Psoas muscle (tissue), 8 donors: ENCODE measurements around the gene EXOC2. TPM values are rescaled to one million over a fixed set of nuclear protein-coding genes. Genes with fewer than 3 reads are reported as not detected.

Source experiments
- ATAC-seq, 4 donors: fragments of 200-7000 bp; cut with Tn5 transposase; one replicate each; pipeline ENCODE4 v1.9.1; 2020; ENCODE audit warnings: moderate library complexity in 3 of 4, mild to moderate bottlenecking in 2 of 4
- DNase-seq, 2 donors: peaks; one replicate each; pipeline ENCODE4 v3.0.0-alpha.2; 2020
- H3K27ac ChIP-seq: fragments of 200-600 bp; one replicate; pipeline ENCODE4 v1.8.0; 2022
- H3K27me3 ChIP-seq, 3 donors: fragments of 200-600 bp in 1 of 3; one replicate each; pipeline versions ENCODE4 v1.6.1 to v1.8.0; 2013 to 2022; ENCODE audit warnings: low read length in 2 of 3, mild to moderate bottlenecking in 2 of 3, moderate library complexity in 1 of 3; ENCODE audit not compliant: insufficient read depth in 3 of 3
- H3K36me3 ChIP-seq, 2 donors: fragments of 200-600 bp in 1 of 2; one replicate each; pipeline versions ENCODE4 v1.6.1 to v1.8.0; 2013 to 2022; ENCODE audit warnings: low read depth in 1 of 2, mild to moderate bottlenecking in 1 of 2, moderate library complexity in 1 of 2; ENCODE audit not compliant: insufficient read depth in 1 of 2
- H3K4me1 ChIP-seq: fragments of 200-600 bp; one replicate; pipeline ENCODE4 v1.8.0; 2022
- H3K4me3 ChIP-seq: fragments of 200-600 bp; one replicate; pipeline ENCODE4 v1.8.0; 2022; ENCODE audit warnings: mild to moderate bottlenecking
- H3K9me3 ChIP-seq: fragments of 200-600 bp; one replicate; pipeline ENCODE4 v1.8.0; 2022
- WGBS, 3 donors: extraction: QIAGEN DNeasy Blood & Tissue Kit; methylation state at CpG; one replicate each; pipeline versions ENCODE4 v1.1.6 to v1.1.7; 2013; 5-methylcytosine and 5-hydroxymethylcytosine counted together
- intact Hi-C, 2 donors: fragments of 100-400 bp; cut with DNase I; formaldehyde crosslinking; loops; one replicate each; pipeline versions ENCODE4 v1.11.0 to v1.14.2; 2022
- polyA plus RNA-seq, 3 donors: library from polyadenylated mRNA; stranded (reverse); fragments of 200-250 nt; gene quantifications; one replicate each; pipeline ENCODE4 v1.2.3, GENCODE V29; 2013
- total RNA-seq, 4 donors: library from RNA; stranded (reverse); fragmentation: NEBNext Ultra II Directional in 2 of 4; extraction: Animal tissue kit (Norgen Biotek cat#: 25700) in 2 of 4; gene quantifications; one replicate each; pipeline versions ENCODE4 v1.2.1 to v1.2.4, GENCODE V29; 2021 to 2023
- TF ChIP-seq, protein P1 (sequence below): fragments of 200-600 bp; IDR thresholded peaks from one replicate; pipeline ENCODE4 v1.8.0; 2022; ENCODE audit warnings: antibody characterized with exemption
- donor health status: healthy with polysubstance abuse.
- donor health status: DM: no; HTN: no; CAD: no; lungs with moderate emphysema.
- donor health status: Bipolar disorder and iron deficiency.
- donor health status: healthy.
- donor health status: DM: yes; HTN: yes; CAD: no.
- donor health status: DM: no; HTN: no; CAD: no.
- donor health status: DM: no; HTN: no; CAD: no.
- donor health status: DM: yes; HTN: yes; CAD: no.

Gene EXOC2
- total and polyA plus RNA-seq, 7 donors = 5.7 to 15.9 (median 8.0) TPM

DNA sequence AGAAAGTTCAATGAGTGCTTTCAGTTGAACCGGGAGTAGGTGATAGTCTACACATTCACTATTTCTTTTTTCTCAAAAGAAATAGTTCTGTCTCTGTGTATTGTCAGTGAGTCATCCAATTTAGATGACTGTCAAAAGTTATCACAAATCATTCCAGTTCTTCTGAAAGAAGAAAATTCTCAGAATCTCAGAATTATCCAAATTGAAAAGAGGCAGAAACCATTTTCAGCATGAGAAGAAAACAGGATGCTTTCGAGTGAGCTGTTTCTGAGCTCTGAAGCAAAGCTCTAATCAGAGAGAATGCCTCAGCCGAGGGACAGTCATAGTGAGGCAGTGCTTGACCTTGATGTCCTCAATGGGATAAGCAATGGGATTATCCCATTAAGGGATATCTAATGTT lies 134.0 kb downstream of the EXOC2 start:
- no peak overlapping the region for H3K4me3 ChIP-seq
- no peaks in the 10 kb centered on the region for H3K27me3 ChIP-seq
- ATAC-seq = no peak
- intact Hi-C loops = no loop called here
- H3K36me3 ChIP-seq = peaks cover 6 to 92% of the 10 kb centered on the region in 2 donors
- no peaks in the 10 kb centered on the region for H3K9me3 ChIP-seq
- no peaks in the 10 kb centered on the region for H3K4me1 ChIP-seq
- WGBS, 3 donors = 92 to 94% (median 94%) methylated on average over 3 of the region's 3 CpGs
- no peak for DNase-seq
- TF ChIP-seq, protein P1, sequence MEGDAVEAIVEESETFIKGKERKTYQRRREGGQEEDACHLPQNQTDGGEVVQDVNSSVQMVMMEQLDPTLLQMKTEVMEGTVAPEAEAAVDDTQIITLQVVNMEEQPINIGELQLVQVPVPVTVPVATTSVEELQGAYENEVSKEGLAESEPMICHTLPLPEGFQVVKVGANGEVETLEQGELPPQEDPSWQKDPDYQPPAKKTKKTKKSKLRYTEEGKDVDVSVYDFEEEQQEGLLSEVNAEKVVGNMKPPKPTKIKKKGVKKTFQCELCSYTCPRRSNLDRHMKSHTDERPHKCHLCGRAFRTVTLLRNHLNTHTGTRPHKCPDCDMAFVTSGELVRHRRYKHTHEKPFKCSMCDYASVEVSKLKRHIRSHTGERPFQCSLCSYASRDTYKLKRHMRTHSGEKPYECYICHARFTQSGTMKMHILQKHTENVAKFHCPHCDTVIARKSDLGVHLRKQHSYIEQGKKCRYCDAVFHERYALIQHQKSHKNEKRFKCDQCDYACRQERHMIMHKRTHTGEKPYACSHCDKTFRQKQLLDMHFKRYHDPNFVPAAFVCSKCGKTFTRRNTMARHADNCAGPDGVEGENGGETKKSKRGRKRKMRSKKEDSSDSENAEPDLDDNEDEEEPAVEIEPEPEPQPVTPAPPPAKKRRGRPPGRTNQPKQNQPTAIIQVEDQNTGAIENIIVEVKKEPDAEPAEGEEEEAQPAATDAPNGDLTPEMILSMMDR = no peak
- no peak overlapping the region for H3K27ac ChIP-seq

DNA sequence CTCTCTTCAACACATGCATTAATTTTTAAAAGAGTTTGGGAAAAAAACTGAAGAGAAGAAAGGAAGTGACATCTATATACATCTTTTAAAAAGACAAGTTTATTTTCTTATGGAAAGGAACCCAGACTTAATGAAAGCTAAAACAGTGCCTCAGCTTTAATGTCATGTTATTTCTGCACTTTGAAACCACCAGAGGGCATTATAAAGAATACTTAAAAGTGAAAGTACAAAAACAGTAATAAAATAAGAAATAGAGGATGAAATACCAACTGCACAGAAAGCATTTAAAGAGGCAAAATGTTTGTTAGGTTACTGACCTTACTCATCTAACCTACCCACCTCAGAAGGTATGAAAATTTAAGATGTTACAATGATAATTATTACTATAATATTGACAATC lies 134.8 kb downstream of the EXOC2 start:
- TF ChIP-seq, protein P1 = no peak
- ATAC-seq (no peak), DNase-seq (no peak)
- Histone ChIP-seq H3K27ac (no peak overlapping the region), H3K4me1 (no peaks in the 10 kb centered on the region), H3K27me3 (no peaks in the 10 kb centered on the region), H3K4me3 (no peak overlapping the region), H3K36me3 (peaks cover 4 to 92% of the 10 kb centered on the region in 2 donors), H3K9me3 (no peaks in the 10 kb centered on the region)
- intact Hi-C loops = no loop called here

DNA sequence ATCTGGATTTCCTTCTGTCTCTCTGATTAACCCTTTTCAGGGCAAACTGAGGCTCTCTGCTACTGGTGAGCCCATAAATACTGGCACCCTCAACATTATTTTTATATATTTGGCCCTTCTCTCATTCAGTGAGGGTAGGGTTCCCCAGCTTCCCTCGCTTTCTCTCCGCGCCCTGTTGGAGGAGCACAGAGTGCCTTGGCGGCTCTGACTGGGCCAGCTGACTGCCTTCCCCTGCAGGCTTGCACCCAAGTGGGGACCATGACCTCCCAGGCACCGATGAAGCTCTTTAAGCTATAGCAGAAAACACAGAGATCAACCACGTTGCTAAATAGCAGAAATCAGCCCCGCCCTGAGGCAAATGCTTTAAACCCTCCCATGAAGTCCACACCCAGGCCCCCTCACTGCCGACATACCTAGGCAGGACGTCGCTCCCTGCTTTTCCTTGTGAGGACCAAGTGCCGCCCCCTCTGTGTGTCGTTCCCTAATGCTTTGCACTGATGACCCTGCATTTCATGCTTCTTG lies 141.0 kb downstream of the EXOC2 start:
- ATAC-seq = no peak
- Histone ChIP-seq H3K27ac (no peak overlapping the region), H3K27me3 (no peaks in the 10 kb centered on the region), H3K4me3 (no peak overlapping the region), H3K36me3 (peaks cover 2 to 69% of the 10 kb centered on the region in 2 donors), H3K4me1 (no peaks in the 10 kb centered on the region), H3K9me3 (no peaks in the 10 kb centered on the region)
- 91 to 95% (median 94%) methylated on average over 12 of the region's 12 CpGs for WGBS, 3 donors
- intact Hi-C loops = no loop called here
- no peak for DNase-seq
- TF ChIP-seq, protein P1 = no peak

DNA sequence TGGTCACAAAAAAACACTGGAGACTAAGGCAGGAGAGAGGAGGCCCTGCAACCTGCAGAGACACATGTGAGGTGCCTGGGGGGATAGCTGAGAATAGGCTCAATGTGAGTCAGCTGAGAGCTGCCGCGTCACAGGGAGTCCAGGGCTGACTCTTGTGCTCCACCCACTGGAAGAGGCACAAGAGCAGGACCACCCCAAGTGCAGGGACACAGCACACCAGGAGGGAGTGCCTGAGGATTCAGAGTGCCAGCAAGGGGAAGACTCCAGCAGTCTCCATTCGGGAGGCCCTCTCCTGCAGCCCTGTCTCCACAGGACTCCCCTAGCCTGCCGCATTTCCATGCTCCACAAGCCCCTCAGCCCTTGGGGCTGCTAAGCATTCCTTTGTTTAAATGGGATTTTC lies 141.5 kb downstream of the EXOC2 start:
- intact Hi-C loops = no loop called here
- no peak overlapping the region for H3K27ac ChIP-seq
- WGBS, 3 donors = 70 to 81% (median 73%) methylated on average over 4 of the region's 4 CpGs
- H3K4me3 ChIP-seq = no peak overlapping the region
- TF ChIP-seq, protein P1 = no peak
- H3K9me3 ChIP-seq = no peaks in the 10 kb centered on the region
- H3K27me3 ChIP-seq = no peaks in the 10 kb centered on the region
- DNase-seq (no peak), ATAC-seq (no peak)
- H3K36me3 ChIP-seq = peaks cover 2 to 69% of the 10 kb centered on the region in 2 donors
- H3K4me1 ChIP-seq = no peaks in the 10 kb centered on the region

DNA sequence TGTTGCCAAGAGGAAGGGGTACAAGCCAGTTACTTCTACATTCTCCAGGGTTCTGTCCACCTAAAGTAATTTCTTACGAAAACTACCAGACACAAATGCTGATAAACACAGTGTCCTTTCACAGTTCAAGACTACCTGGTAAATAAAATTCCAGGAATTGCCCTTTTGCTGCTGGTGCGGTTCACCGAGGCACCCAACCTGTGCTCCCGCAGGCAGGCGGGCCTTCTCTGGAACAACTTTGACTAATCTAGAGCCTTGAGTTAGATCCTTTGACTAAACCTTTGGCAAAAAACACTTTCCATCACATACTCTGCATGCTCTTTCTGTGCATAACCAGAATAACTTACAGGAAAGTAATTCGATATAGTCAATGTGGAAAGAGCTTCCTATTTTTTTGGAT lies 143.0 kb downstream of the EXOC2 start:
- H3K27ac ChIP-seq = no peak overlapping the region
- intact Hi-C loops = no loop called here
- no peak overlapping the region for H3K4me3 ChIP-seq
- peaks cover 2 to 63% of the 10 kb centered on the region in 2 donors for H3K36me3 ChIP-seq
- 95 to 97% (median 96%) methylated on average over 6 of the region's 6 CpGs for WGBS, 3 donors
- DNase-seq = no peak
- TF ChIP-seq, protein P1 = no peak
- H3K27me3 ChIP-seq = no peaks in the 10 kb centered on the region
- no peaks in the 10 kb centered on the region for H3K9me3 ChIP-seq
- ATAC-seq = no peak
- no peaks in the 10 kb centered on the region for H3K4me1 ChIP-seq
